Measurements from ENCODE around the gene TNFSF10.

DNA sequence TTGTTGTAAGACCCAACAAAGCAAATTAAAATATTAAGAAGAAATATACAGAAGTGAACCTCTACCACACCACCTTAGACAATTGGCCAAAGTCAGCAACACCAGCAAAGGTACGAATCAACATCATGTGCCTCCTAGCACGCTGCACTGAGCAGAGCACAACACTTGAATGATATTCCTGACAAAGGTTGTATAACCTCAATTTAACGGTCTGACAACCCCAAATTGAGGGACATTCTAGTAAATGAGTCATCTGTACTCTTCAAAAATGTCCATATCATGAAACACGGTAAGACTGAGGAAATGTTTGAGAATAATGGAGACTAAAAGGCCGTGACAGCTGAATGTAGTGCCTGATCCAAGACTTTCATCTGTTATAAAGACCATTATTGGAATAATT, 41.3 kb upstream of the TNFSF10 start:
- TF ChIP-seq CTCF (conservative IDR thresholded peaks at IDR 0.05; ENCODE audit: low read length) (no peak), EZH2phosphoT487 (IDR thresholded peaks at IDR 0.05; ENCODE audit: borderline replicate concordance) (no peak)

All from Loucy (cell line).